Measurements from ENCODE around the gene PPARG. TPM values are rescaled to one million over a fixed set of nuclear protein-coding genes. Genes with fewer than 3 reads are reported as not detected.

Gene PPARG
- total and polyA plus RNA-seq, 4 donors, result 5.2 to 15.7 (median 7.0) TPM

GRCh38 chr3:12307136-12307535 lies 18.3 kb downstream of the PPARG start:
- TF ChIP-seq RAD21 (IDR thresholded peaks at IDR 0.05) (no peak), MAX (IDR thresholded peaks at IDR 0.05) (no peak), REST (IDR thresholded peaks at IDR 0.05) (no peak), FOXA1 (IDR thresholded peaks at IDR 0.05) (no peak), CTCF (IDR thresholded peaks at IDR 0.05; ENCODE audit: low read depth, low read length, missing input control) (no peak), YY1 (IDR thresholded peaks at IDR 0.05) (no peak), JUND (IDR thresholded peaks at IDR 0.05) (no peak), RXRA (IDR thresholded peaks at IDR 0.05) (no peak), GABPA (IDR thresholded peaks at IDR 0.05 in 1 of 2, conservative IDR thresholded peaks at IDR 0.05 in 1 of 2) (no peak), EGR1 (IDR thresholded peaks at IDR 0.05; ENCODE audit: low read depth in 2 of 2) (no peak), TAF1 (conservative IDR thresholded peaks at IDR 0.05) (no peak), HNF4A (conservative IDR thresholded peaks at IDR 0.05) (no peak), SP1 (IDR thresholded peaks at IDR 0.05) (no peak)
- H3K9ac ChIP-seq (ENCODE audit: low read depth in 1 of 2, low read length in 2 of 2), result no peak overlapping the region
- no peaks in the 10 kb centered on the region for H3K27me3 ChIP-seq (ENCODE audit: control insufficient read depth in 4 of 4, insufficient read depth in 4 of 4, low read length in 3 of 4)
- no peak overlapping the region for H3K4me3 ChIP-seq (ENCODE audit: low read depth in 1 of 3, low read length in 3 of 3)
- H3K4me1 ChIP-seq (ENCODE audit: control insufficient read depth in 4 of 4, insufficient read depth in 4 of 4, low read length in 3 of 4), result no peaks in the 10 kb centered on the region
- 69% methylated on average over 2 of the region's 2 CpGs for WGBS
- no peak for DNase-seq (ENCODE audit: low spot score)
- H3K27ac ChIP-seq (ENCODE audit: low read depth in 1 of 2, low read length in 2 of 2), result no peak overlapping the region
- no peaks in the 10 kb centered on the region for H3K36me3 ChIP-seq (ENCODE audit: control insufficient read depth in 4 of 4, insufficient read depth in 3 of 4, low read depth in 1 of 4, low read length in 3 of 4)
- H3K9me3 ChIP-seq (ENCODE audit: control insufficient read depth in 4 of 4, low read length in 3 of 4), result no peaks in the 10 kb centered on the region

GRCh38 chr3:12308517-12308916 lies 19.6 kb downstream of the PPARG start:
- no peak overlapping the region for H3K4me3 ChIP-seq (ENCODE audit: low read depth in 1 of 3, low read length in 3 of 3)
- H3K27me3 ChIP-seq (ENCODE audit: control insufficient read depth in 4 of 4, insufficient read depth in 4 of 4, low read length in 3 of 4), result no peaks in the 10 kb centered on the region
- no peaks in the 10 kb centered on the region for H3K36me3 ChIP-seq (ENCODE audit: control insufficient read depth in 4 of 4, insufficient read depth in 3 of 4, low read depth in 1 of 4, low read length in 3 of 4)
- H3K9ac ChIP-seq (ENCODE audit: low read depth in 1 of 2, low read length in 2 of 2), result no peak overlapping the region
- H3K4me1 ChIP-seq (ENCODE audit: control insufficient read depth in 4 of 4, insufficient read depth in 4 of 4, low read length in 3 of 4), result peaks cover 0 to 4% (median 0%) of the 10 kb centered on the region in 4 donors
- H3K27ac ChIP-seq (ENCODE audit: low read depth in 1 of 2, low read length in 2 of 2), result no peak overlapping the region
- H3K9me3 ChIP-seq (ENCODE audit: control insufficient read depth in 4 of 4, low read length in 3 of 4), result no peaks in the 10 kb centered on the region
- peak in 1 of 2 donors; percentile 12 for TF ChIP-seq JUND (IDR thresholded peaks at IDR 0.05)
- no peak for TF ChIP-seq RAD21 (IDR thresholded peaks at IDR 0.05)
- no peak for DNase-seq (ENCODE audit: low spot score)

- Histone ChIP-seq H3K9ac (ENCODE audit: low read depth in 1 of 2, low read length in 2 of 2) (no peak overlapping the region), H3K9me3 (ENCODE audit: control insufficient read depth in 4 of 4, low read length in 3 of 4) (no peaks in the 10 kb centered on the region), H3K4me1 (ENCODE audit: control insufficient read depth in 4 of 4, insufficient read depth in 4 of 4, low read length in 3 of 4) (peaks cover 0 to 4% (median 0%) of the 10 kb centered on the region in 4 donors), H3K4me3 (ENCODE audit: low read depth in 1 of 3, low read length in 3 of 3) (no peak overlapping the region), H3K27me3 (ENCODE audit: control insufficient read depth in 4 of 4, insufficient read depth in 4 of 4, low read length in 3 of 4) (no peaks in the 10 kb centered on the region), H3K36me3 (ENCODE audit: control insufficient read depth in 4 of 4, insufficient read depth in 3 of 4, low read depth in 1 of 4, low read length in 3 of 4) (no peaks in the 10 kb centered on the region), H3K27ac (ENCODE audit: low read depth in 1 of 2, low read length in 2 of 2) (no peak overlapping the region)
- TF ChIP-seq FOXA1 (IDR thresholded peaks at IDR 0.05) (no peak), FOXA2 (IDR thresholded peaks at IDR 0.05) (no peak)
- DNase-seq (ENCODE audit: low spot score), result no peak
- 64% methylated on average over 4 of the region's 4 CpGs for WGBS
Observed at GRCh38 chr3:12309716-12310115, 20.8 kb downstream of the PPARG start.
